Kidney (tissue), 14 donors: Measurements from ENCODE around the gene NOD1. TPM values are rescaled to one million over a fixed set of nuclear protein-coding genes. Genes with fewer than 3 reads are reported as not detected.

Experiments
- DNase-seq, 5 donors: peaks; one replicate each; pipeline ENCODE4 v3.0.0-alpha.2; 2013 to 2020
- FAIRE-seq: peaks from 2 replicates; lab custom pipeline; 2012; peaks lifted over from hg19 to GRCh38; lab: Jason Lieb, UNC
- H3K27ac ChIP-seq, 2 donors: one replicate each; pipeline ENCODE4 v1.7.0; 2013; ENCODE audit warnings: low read depth in 2 of 2, low read length in 2 of 2, inconsistent platforms in 1 of 2
- H3K27me3 ChIP-seq: one replicate; pipeline ENCODE4 v1.7.1; 2013; ENCODE audit warnings: low read length, inconsistent platforms; ENCODE audit not compliant: control insufficient read depth, insufficient read depth
- H3K36me3 ChIP-seq, 3 donors: one replicate each; pipeline versions ENCODE4 v1.7.0 to v1.7.1; 2013; ENCODE audit warnings: low read length in 3 of 3, control low read depth in 1 of 3, inconsistent platforms in 1 of 3; ENCODE audit not compliant: insufficient read depth in 3 of 3, control insufficient read depth in 2 of 3
- H3K4me1 ChIP-seq, 3 donors: one replicate each; pipeline versions ENCODE4 v1.7.0 to v1.7.1; 2013; ENCODE audit warnings: low read length in 3 of 3, inconsistent platforms in 1 of 3, low read depth in 1 of 3; ENCODE audit not compliant: control insufficient read depth in 2 of 3, insufficient read depth in 2 of 3
- H3K4me3 ChIP-seq, 3 donors: one replicate each; pipeline versions ENCODE4 v1.7.0 to v1.8.1; 2013; ENCODE audit warnings: low read length in 3 of 3, control low read depth in 1 of 3, inconsistent platforms in 1 of 3
- H3K9ac ChIP-seq, 3 donors: one replicate each; pipeline versions ENCODE4 v1.7.0 to v1.7.1; 2013; ENCODE audit warnings: low read length in 3 of 3, control low read depth in 1 of 3, inconsistent platforms in 1 of 3
- H3K9me3 ChIP-seq, 3 donors: one replicate each; pipeline versions ENCODE4 v1.7.0 to v1.7.1; 2013; ENCODE audit warnings: low read length in 3 of 3, control low read depth in 1 of 3, inconsistent platforms in 1 of 3; ENCODE audit not compliant: control insufficient read depth in 2 of 3, insufficient read depth in 1 of 3
- CTCF ChIP-seq: IDR thresholded peaks from 3 replicates; pipeline ENCODE4 v1.5.1; 2012; ENCODE audit warnings: mild to moderate bottlenecking, moderate library complexity, borderline replicate concordance; ENCODE audit not compliant: insufficient read depth; ENCODE audit errors: extremely low read depth
- intact Hi-C: fragments of 100-400 bp; cut with DNase I; formaldehyde crosslinking; loops from one replicate; pipeline ENCODE4 v1.11.1; 2022
- polyA plus RNA-seq: library from polyadenylated mRNA; stranded (reverse); fragments of 350-450 nt; fragmentation: Illumina TruSeq; extraction: RNeasy Lipid Tissue Mini Kit (QIAGEN cat#74804); gene quantifications from one replicate; pipeline ENCODE4 v1.2.3, GENCODE V29; 2014; ENCODE audit warnings: low read depth, low replicate concordance; ENCODE audit not compliant: insufficient read depth
- total RNA-seq: library from RNA; stranded (reverse); fragmentation: NEBNext Ultra II Directional; extraction: Animal tissue kit (Norgen Biotek cat#: 25700); gene quantifications from one replicate; pipeline ENCODE4 v1.2.1, GENCODE V29; 2021
- donor health status: control.
- donor health status: control.
- donor health status: control.
- donor health status: control.
- donor health status: control.
- donor health status: DM: yes; HTN: yes; CAD: no.
- donor health status: Normal renal cell carcinoma (clear cell type).

The NOD1 gene
- total and polyA plus RNA-seq, 2 donors from 2014 or later: 3.8 to 15.6 TPM

GRCh38 chr7:30423788-30424505 is 54.6 kb downstream of the NOD1 start:
- H3K4me3 ChIP-seq: no peak overlapping the region
- DNase-seq: no peak
- no peak for TF ChIP-seq CTCF
- no peaks in the 10 kb centered on the region for H3K9me3 ChIP-seq
- H3K9ac ChIP-seq: no peak overlapping the region
- FAIRE-seq: no peak
- H3K4me1 ChIP-seq: no peaks in the 10 kb centered on the region
- no peak overlapping the region for H3K27ac ChIP-seq
- no peaks in the 10 kb centered on the region for H3K27me3 ChIP-seq
- intact Hi-C loops: no loop called here
- H3K36me3 ChIP-seq: peaks cover 0 to 9% (median 9%) of the 10 kb centered on the region in 3 donors

GRCh38 chr7:30422922-30423321 is 55.7 kb downstream of the NOD1 start:
- FAIRE-seq (no peak), DNase-seq (no peak)
- no peak overlapping the region for H3K4me3 ChIP-seq
- H3K9ac ChIP-seq: no peak overlapping the region
- H3K27me3 ChIP-seq: no peaks in the 10 kb centered on the region
- peaks cover 0 to 9% (median 9%) of the 10 kb centered on the region in 3 donors for H3K36me3 ChIP-seq
- H3K9me3 ChIP-seq: no peaks in the 10 kb centered on the region
- intact Hi-C loops: no loop called here
- no peaks in the 10 kb centered on the region for H3K4me1 ChIP-seq
- no peak overlapping the region for H3K27ac ChIP-seq
- TF ChIP-seq CTCF: no peak

GRCh38 chr7:30421647-30422196 is 56.9 kb downstream of the NOD1 start:
- Histone ChIP-seq H3K36me3 (peaks cover 0 to 9% (median 9%) of the 10 kb centered on the region in 3 donors), H3K4me1 (no peaks in the 10 kb centered on the region), H3K9ac (no peak overlapping the region), H3K27ac (no peak overlapping the region), H3K4me3 (no peak overlapping the region), H3K9me3 (no peaks in the 10 kb centered on the region), H3K27me3 (no peaks in the 10 kb centered on the region)
- FAIRE-seq (no peak), DNase-seq (no peak)
- no peak for TF ChIP-seq CTCF
- intact Hi-C loops: no loop called here
